HG03039 (cell line): ENCODE measurements around the gene ALS2CL.

Source experiments
- ATAC-seq: cut with Tn5 transposase; IDR thresholded peaks from one replicate; pipeline ENCODE4 v1.9.1; 2021; ENCODE audit warnings: mild to moderate bottlenecking, moderate library complexity; ENCODE audit not compliant: unreplicated experiment

ALS2CL gene

GRCh38 chr3:46643701-46644100, 49.8 kb downstream of the ALS2CL start:
- no peak for ATAC-seq

- no peak for ATAC-seq
Measured at GRCh38 chr3:46642971-46643370, 50.5 kb downstream of the ALS2CL start.

- ATAC-seq = no peak
Measured at GRCh38 chr3:46640927-46641326, 52.6 kb downstream of the ALS2CL start.

GRCh38 chr3:46639221-46639620, 54.3 kb downstream of the ALS2CL start:
- ATAC-seq = no peak

- no peak for ATAC-seq
Measured at GRCh38 chr3:46634856-46635255, 58.6 kb downstream of the ALS2CL start.

- ATAC-seq = no peak
Measured at GRCh38 chr3:46632792-46633191, 60.7 kb downstream of the ALS2CL start.

GRCh38 chr3:46629551-46630517, 63.6 kb downstream of the ALS2CL start:
- ATAC-seq = no peak

- ATAC-seq = no peak
Measured at GRCh38 chr3:46628901-46629369, 64.5 kb downstream of the ALS2CL start.

- no peak for ATAC-seq
Measured at GRCh38 chr3:46627078-46627477, 66.4 kb downstream of the ALS2CL start.

GRCh38 chr3:46626039-46626438, 67.4 kb downstream of the ALS2CL start:
- no peak for ATAC-seq

- ATAC-seq = no peak
Measured at GRCh38 chr3:46624975-46625490, 68.4 kb downstream of the ALS2CL start.

- no peak for ATAC-seq
Measured at GRCh38 chr3:46624533-46624932, 68.9 kb downstream of the ALS2CL start.

GRCh38 chr3:46619845-46620778, 73.4 kb downstream of the ALS2CL start:
- no peak for ATAC-seq
